ENCODE data around the gene MT1M.
"Not testable (repeated sequence)": the region's sequence is repeated elsewhere in the genome, so short reads cannot be mapped to it uniquely, and the experiment has no call there.

Gene MT1M

DNA sequence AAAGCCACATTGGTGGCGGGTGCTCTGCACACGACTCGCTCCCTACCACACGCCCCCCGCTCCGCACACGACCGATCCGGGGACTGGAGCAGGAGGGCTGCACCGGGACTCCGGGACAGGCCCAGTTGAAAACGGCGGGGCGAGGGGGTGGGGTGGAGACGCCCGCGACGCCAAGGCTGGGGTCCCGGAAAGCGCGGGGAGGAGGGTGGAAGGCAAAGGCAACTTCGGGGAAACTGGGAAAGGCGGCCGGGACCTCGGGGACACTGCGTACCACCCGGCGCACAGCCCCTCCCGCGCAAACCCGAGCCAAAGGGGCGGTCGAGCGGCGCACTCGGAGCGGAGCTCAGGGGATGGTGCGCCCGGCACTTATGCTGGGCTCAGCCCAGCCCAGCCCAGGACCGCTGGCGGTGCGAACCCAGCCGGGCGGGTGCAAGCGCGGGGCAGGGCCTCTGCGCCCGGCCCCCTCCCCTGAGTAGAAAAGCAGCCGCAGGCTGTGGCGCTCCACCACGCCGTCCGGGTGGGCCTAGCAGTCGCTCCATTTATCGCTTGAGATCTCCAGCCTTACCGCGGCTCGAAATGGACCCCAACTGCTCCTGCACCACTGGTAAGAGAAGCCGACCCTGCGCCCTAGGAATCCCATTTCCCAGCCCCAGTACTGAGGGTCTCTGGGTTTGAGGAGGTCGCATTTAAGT lies at the start of gene MT1M:
Gene MT1M, plus strand, starts transcription at position 504 of the 692 bp plus-strand sequence. Its CDS starts 73 bp downstream, at position 577.
- DNase-seq: no peak

- DNase-seq: not testable (repeated sequence)
Observed at GRCh38 chr16:56582911-56583310, 49.5 kb upstream of the MT1M start.

GRCh38 chr16:56583351-56584168 lies 48.9 kb upstream of the MT1M start:
- DNase-seq: no peak

DNA sequence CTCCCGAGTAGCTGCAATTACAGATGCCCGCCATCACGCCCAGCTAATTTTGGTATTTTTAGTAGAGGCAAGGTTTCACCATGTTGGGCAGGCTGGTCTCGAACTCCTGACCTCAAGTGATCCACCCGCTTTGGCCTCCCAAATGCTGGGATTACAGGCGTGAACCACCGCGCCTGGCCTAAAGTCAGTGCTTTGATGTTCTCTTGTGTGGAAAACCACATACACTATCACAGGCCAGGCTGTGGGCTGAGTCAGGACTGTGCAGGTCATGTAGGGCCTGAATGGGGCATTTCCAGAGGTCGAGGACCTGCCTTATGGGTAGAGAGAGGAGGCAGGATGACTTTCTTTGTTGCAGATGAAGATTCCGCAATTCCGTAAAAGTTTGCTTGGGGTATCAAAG lies 48.2 kb upstream of the MT1M start:
- DNase-seq: no peak

DNA sequence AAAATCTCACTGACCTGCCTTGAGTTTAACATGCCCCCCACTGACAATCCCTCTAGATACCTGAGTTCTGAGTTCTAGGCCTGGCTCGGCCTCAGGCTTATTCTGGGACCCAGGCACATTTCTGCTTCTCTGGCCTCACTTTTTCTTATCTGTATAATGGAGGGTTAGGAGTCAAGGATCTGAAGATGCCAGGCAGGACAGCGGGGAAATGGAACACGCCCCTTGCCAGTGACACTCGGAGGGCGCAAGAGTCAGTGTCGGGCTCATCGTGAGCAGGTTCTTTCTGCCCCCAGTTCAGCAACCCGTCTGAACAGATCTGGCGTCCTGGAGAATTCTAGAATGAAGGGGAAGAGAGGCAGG lies 43.7 kb upstream of the MT1M start:
- no peak for DNase-seq

DNA sequence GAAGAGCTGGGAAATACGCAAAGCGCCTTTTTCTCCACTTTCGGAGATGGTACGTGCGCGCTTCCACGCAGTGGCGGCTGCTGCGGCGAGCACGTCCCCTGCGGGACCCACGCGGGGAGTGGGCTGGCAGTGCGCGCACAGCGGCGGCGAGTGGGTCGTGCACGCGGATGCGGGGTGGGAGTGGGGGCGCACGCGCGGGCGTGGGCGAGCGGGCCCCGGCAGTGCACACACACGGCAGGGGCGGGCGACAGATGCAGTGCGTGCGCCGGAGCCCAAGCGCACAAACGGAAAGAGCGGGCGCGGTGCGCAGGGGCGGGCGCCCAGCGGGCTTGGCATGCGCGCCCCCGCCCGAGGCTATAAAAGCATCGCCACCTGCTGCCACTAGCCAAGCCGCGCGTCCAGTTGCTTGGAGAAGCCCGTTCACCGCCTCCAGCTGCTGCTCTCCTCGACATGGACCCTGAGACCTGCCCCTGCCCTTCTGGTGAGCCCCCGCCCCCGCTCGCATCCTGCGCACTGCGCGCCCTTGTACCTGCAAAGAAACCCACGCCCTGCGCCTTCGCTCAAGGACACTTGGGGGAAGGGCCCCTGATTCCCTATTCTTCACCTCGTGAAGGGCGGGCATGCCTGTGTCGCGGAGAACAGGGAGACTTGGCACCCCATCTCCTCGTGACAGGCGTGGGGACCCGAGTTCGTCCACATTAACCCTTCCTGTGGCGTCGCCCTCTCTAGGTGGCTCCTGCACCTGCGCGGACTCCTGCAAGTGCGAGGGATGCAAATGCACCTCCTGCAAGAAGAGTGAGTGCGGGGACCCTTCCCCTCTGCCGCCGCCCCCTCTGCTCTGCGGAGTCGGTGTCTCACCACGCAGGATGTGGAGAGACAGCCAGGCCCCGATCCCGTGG lies 43.1 kb upstream of the MT1M start, which contains the start of gene MT3:
Gene MT3, plus strand, starts transcription at position 388 of the 899 bp plus-strand sequence. Its CDS starts 63 bp downstream, at position 451.
- DNase-seq: peak; percentile 49

GRCh38 chr16:56591377-56592060 lies 40.9 kb upstream of the MT1M start:
- no peak for DNase-seq

DNA sequence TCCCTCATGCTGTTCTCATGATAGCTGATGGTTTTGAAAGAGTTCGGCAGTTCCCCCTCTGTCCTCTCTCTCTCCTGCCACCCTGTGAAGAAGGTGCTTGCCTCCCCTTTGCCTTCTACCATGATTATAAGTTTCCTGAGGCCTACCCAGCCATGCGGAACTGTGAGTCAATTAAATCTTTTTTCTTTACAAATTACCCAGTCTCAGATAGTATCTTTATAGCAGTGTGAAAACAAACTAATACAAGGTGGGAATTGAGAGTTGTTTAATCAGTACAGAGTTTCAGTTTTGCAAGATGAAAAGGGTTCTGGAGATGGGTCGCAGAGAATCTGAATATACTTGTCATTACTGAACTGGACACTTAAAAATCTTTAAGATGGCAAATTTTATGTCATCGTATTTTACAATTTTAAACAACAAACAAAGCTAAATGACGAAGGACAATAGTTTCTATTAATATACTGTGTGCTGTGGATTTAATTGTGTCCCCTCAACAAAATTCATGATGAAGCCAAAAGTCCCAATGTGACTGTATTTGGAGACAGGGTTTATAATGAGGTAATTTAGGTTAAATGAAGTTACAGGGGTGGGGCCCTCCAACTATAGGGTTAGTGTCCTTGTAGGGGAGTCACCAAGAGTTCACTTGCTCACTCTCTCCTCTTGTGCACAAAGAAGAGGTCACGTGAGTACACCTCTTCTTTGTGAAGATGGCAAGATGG lies 38.7 kb upstream of the MT1M start:
- no peak for DNase-seq

DNA sequence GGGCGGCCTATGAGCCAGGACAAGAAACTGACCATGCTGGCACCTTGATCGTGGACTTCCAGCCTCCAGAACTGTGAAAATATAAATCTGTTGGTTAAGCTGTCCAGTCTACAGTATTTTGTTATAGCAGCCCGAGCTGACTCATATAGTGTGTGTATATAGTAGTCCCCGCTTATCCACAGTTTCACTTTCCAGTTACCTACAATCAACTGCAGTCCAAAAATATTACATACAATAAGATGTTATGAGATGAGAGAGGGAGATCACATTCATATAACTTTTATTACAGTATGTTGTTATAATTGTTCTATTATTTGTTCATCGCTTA lies 38.2 kb upstream of the MT1M start:
- no peak for DNase-seq

DNA sequence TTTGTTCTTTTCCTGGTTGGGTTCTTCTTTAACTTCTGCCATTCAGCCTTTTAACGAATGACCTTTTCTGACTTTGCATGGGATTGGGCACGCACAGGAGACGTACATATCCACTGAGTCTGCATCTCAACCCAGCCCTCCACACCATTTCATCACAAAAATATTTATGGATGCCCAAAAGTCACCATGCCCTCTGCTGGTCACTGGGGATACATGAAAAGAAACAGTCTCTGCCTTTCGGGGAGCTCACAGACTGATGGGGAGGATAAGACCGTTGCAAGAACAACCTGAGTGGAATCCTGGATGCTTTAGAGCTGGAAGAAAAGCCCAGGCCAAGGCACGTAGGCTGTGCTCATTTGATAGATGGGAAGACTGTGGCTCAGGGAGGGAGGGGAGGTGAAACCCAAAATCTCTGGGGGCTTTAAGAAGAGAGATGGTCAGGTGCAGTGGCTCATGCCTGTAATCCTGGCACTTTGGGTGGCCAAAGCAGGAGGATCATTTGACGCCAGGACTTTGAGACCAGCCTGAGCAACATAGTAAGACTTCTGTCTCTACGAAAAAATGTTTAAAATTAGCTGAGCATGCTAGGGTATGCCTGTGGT lies 32.0 kb upstream of the MT1M start:
- no peak for DNase-seq

- DNase-seq: no peak
Observed at GRCh38 chr16:56601325-56601724, 31.1 kb upstream of the MT1M start.

- DNase-seq: no peak
Observed at GRCh38 chr16:56603589-56603988, 28.9 kb upstream of the MT1M start.

DNA sequence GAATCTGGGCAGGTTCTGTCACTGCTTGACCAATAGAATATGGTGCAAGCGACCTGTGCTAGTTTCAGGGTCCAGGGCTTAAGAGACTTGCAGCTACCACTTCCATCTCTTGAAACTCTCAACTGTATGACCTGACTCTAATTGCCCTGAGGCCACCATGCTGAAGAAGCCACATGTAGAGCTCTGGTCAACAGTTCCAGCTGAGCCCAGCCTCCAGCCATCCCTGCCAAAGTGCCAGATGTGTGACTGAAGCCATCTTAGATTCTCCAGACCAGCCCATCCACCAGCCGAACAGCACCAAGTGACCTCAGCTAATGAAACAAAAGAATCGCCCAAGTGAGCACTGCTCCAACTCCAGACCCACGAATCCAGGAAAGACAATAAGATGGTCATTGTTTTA lies 27.5 kb upstream of the MT1M start:
- no peak for DNase-seq

GRCh38 chr16:56605475-56605874 lies 27.0 kb upstream of the MT1M start:
- no peak for DNase-seq

GRCh38 chr16:56606071-56606475 lies 26.4 kb upstream of the MT1M start:
- no peak for DNase-seq

GRCh38 chr16:56606476-56607108 lies 25.9 kb upstream of the MT1M start:
- no peak for DNase-seq

DNA sequence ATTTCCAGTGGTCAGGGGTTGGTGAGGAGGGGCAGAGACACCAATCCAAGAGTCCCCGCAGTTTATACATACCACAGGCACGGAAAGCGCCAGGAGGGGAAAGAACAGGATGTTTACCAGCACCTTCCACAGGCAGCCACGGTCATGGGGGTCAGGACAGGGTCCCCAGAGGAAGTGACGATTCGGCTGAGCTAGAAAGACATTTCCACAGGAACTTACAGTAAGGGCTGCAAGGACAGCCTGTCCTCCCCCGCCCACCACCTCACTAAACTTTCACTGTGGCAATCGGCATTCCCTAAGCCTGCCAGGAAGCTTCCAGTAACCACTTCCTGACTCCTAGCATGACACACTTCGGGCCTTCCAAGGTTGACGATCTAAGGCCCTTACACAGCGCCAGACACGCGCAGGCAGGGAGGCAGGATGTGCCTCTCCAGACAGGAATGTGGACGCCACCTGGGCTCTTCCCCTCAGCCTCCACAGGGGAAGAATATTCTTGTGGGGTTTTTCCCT lies 25.3 kb upstream of the MT1M start:
- no peak for DNase-seq

- DNase-seq: no peak
Observed at GRCh38 chr16:56607675-56608042, 24.8 kb upstream of the MT1M start.

DNA sequence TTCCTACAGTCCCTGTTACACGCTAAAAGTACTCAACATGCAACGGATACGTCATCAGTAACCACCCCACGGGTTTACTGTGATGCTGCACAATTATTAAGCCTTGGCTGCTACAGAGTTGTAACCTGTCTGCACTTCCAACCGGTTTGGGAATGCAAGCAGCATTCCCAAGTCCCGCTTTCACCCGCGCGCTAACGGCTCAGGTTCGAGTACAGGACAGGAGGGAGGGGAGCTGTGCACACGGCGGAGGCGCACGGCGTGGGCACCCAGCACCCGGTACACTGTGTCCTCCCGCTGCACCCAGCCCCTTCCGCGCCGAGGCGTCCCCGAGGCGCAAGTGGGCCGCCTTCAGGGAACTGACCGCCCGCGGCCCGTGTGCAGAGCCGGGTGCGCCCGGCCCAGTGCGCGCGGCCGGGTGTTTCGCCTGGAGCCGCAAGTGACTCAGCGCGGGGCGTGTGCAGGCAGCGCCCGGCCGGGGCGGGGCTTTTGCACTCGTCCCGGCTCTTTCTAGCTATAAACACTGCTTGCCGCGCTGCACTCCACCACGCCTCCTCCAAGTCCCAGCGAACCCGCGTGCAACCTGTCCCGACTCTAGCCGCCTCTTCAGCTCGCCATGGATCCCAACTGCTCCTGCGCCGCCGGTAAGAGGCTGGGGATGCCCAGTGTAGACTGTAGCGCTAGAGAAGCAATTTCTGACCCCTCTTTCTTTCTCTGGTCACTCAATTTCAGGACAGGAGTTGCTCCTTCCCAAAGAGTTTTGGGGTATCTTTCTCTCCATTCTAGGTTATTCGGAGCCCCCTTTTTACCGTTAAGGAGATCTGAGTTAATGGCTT lies 24.2 kb upstream of the MT1M start, which contains the start of gene MT2A:
Gene MT2A, plus strand, starts transcription at position 542 of the 833 bp plus-strand sequence. Its CDS starts 72 bp downstream, at position 614.
- peak; percentile 92 for DNase-seq
